Lower leg skin (tissue), 4 donors: ENCODE measurements around the gene IL1RAPL1. TPM values are rescaled to one million over a fixed set of nuclear protein-coding genes. Genes with fewer than 3 reads are reported as not detected.

Experiments used
- DNase-seq, 2 donors: peaks; one replicate each; pipeline ENCODE4 v3.0.0-alpha.2; 2019; ENCODE audit warnings: low spot score in 2 of 2
- H3K4me3 ChIP-seq: fragments of 200-600 bp; sonication (generic); 2 replicates; pipeline ENCODE4 v1.5.1; 2017; ENCODE audit warnings: mild to moderate bottlenecking, low read depth; ENCODE audit not compliant: poor library complexity, severe bottlenecking
- POLR2A ChIP-seq, 2 donors: fragments of 450-650 bp; IDR thresholded peaks; one replicate each; pipeline ENCODE4 v1.6.1; 2016 to 2017; ENCODE audit warnings: antibody characterized with exemption in 2 of 2, mild to moderate bottlenecking in 1 of 2, moderate library complexity in 1 of 2
- WGBS, 2 donors: methylation state at CpG; one replicate each; pipeline ENCODE4 v1.1.5; 2018; 5-methylcytosine and 5-hydroxymethylcytosine counted together
- intact Hi-C: fragments of 100-400 bp; cut with DNase I; formaldehyde crosslinking; loops from one replicate; pipeline ENCODE4 v1.15.0; 2023; ENCODE audit warnings: low total_unique reads
- total RNA-seq, 4 donors: library from RNA; depleted of rRNA; stranded (reverse); fragments of >200 nt; gene quantifications; one replicate each; pipeline ENCODE4 v1.1.0, GENCODE V29; 2016
- TF ChIP-seq, protein P1 (sequence below), 3 donors: fragments of 450-650 bp; IDR thresholded peaks; one replicate each; pipeline ENCODE4 v1.5.1; 2016; ENCODE audit warnings: antibody characterized with exemption in 3 of 3, mild to moderate bottlenecking in 3 of 3, moderate library complexity in 2 of 3

Gene IL1RAPL1
- total RNA-seq, 4 donors from 2014 or later, result 0.07 to 1.8 (median 0.10) TPM; not detected in 1

DNA sequence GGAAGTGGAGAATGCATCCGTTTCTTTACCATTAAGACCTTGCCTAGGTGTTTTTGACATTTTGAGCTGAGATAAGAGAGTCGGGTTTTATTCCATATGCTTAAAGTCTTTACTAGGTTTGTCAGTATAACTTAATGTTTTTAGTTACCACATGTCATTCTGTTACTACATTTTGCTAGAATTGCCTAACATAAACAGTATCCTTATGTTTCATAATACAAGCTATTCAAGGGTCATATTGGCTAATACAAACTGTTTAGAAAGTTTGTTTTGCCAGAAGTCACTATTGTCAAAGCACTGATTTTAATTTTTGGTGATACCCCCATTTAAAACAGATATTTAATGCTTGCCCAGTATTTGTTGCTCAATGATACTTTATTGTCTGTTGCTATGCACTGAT, 1200.4 kb downstream of the IL1RAPL1 start:
- WGBS, 2 donors, result 75 to 87% methylated on average over 2 of the region's 2 CpGs
- no peak for DNase-seq
- intact Hi-C loops, result no loop called here
- TF ChIP-seq, protein P1, sequence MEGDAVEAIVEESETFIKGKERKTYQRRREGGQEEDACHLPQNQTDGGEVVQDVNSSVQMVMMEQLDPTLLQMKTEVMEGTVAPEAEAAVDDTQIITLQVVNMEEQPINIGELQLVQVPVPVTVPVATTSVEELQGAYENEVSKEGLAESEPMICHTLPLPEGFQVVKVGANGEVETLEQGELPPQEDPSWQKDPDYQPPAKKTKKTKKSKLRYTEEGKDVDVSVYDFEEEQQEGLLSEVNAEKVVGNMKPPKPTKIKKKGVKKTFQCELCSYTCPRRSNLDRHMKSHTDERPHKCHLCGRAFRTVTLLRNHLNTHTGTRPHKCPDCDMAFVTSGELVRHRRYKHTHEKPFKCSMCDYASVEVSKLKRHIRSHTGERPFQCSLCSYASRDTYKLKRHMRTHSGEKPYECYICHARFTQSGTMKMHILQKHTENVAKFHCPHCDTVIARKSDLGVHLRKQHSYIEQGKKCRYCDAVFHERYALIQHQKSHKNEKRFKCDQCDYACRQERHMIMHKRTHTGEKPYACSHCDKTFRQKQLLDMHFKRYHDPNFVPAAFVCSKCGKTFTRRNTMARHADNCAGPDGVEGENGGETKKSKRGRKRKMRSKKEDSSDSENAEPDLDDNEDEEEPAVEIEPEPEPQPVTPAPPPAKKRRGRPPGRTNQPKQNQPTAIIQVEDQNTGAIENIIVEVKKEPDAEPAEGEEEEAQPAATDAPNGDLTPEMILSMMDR (IDR thresholded peaks at IDR 0.05), result no peak
- TF ChIP-seq POLR2A (IDR thresholded peaks at IDR 0.05), result no peak
- no peak overlapping the region for H3K4me3 ChIP-seq

DNA sequence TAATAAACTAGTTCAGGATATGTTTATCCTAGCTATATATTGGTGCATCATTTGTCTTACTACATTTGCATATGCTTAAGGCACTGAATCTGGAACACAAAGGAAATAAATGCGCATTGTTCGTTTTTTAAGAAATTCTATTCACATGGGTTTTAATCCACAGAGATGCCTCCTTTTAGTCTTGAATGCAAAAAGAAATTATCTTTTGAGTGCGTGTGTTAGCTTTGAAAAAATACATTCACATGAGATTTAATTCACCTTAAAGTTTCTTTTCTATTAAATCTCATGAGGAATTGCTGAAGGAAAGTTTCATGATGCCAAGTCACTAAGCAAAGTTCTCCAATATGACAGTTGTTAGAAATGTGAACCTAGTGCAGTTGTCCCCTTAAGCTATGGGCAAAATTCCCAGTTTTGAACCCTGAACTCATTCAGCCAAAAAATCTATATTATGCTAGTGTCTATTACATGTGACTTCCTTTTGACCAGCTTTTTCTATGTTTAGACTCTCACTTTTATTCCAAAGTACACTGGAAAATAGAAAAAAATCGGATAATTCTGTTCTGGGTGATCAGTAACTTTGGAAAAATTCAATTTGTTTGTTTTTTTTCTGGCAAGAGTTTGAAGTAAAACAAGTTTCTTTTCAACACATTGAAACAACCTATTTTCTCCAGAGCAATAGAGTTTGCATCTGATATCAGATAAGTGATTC, 1201.9 kb downstream of the IL1RAPL1 start:
- WGBS, 2 donors, result 54 to 57% methylated on average over 4 of the region's 4 CpGs
- H3K4me3 ChIP-seq, result no peak overlapping the region
- no peak for DNase-seq
- TF ChIP-seq, protein P1 (IDR thresholded peaks at IDR 0.05), result no peak
- TF ChIP-seq POLR2A (IDR thresholded peaks at IDR 0.05), result no peak
- intact Hi-C loops, result no loop called here

GRCh38 chrX:29792335-29792734, 1205.1 kb downstream of the IL1RAPL1 start:
- intact Hi-C loops, result no loop called here
- DNase-seq, result no peak
- no peak for TF ChIP-seq POLR2A (IDR thresholded peaks at IDR 0.05)
- TF ChIP-seq, protein P1 (IDR thresholded peaks at IDR 0.05), result no peak
- no peak overlapping the region for H3K4me3 ChIP-seq
- 48 to 63% methylated on average over 5 of the region's 5 CpGs for WGBS, 2 donors

DNA sequence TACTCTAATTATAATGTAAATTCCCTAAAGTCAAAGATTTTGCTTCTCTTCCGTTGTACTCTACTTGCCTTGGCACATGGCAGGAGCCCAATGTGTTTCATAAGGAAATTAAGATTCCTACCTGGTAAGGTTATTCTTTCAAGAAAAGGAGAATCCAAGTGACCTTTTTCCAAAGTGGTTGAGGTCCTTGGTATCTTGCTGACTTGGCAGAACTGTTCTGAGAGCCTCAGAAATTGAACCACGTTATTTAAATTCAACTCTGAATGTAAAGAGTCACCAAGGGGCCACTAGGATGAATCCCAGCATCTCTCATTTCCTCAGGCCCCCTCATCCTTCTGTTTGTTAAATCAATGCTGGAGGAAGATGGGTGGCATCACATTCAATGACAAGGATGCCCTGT, 1209.9 kb downstream of the IL1RAPL1 start:
- no peak for TF ChIP-seq POLR2A (IDR thresholded peaks at IDR 0.05)
- TF ChIP-seq, protein P1 (IDR thresholded peaks at IDR 0.05), result no peak
- H3K4me3 ChIP-seq, result no peak overlapping the region
- intact Hi-C loops, result no loop called here
- no peak for DNase-seq
- 43 to 68% methylated on average over 2 of the region's 2 CpGs for WGBS, 2 donors

DNA sequence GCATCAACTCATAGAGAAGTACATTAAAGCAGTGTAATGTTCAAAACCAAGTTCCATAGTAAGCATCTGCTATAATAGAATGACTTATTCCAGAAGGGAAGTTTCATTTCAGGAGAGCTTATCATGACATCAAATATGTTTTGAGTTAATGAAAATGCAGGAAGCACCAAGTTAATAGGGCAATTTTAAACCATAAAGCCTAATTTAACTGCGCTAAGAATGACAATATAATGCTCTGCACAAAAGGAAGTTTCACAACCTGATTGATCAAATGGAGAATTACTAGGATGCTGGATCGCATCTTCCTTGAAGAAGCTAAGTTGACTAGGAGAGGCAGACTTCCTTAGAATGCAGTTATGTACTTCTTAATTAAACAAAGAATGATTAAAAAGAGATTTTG, 1211.2 kb downstream of the IL1RAPL1 start:
- intact Hi-C loops, result no loop called here
- TF ChIP-seq, protein P1 (IDR thresholded peaks at IDR 0.05), result no peak
- TF ChIP-seq POLR2A (IDR thresholded peaks at IDR 0.05), result no peak
- no peak overlapping the region for H3K4me3 ChIP-seq
- DNase-seq, result no peak
- 69 to 74% methylated on average over 2 of the region's 2 CpGs for WGBS, 2 donors

- TF ChIP-seq, protein P1 (IDR thresholded peaks at IDR 0.05), result no peak
- no peak for TF ChIP-seq POLR2A (IDR thresholded peaks at IDR 0.05)
- no peak for DNase-seq
- no peak overlapping the region for H3K4me3 ChIP-seq
- intact Hi-C loops, result no loop called here
These were observed 1225.9 kb downstream of the IL1RAPL1 start for GRCh38 chrX:29813174-29813573.
